ENCODE results near the gene ZMAT5.

The ZMAT5 gene

GRCh38 chr22:29751669-29752068 is 15.1 kb downstream of the ZMAT5 start:
- H3K4me3 ChIP-seq (ENCODE audit: low read length): no peak overlapping the region
- peaks cover 2% of the 10 kb centered on the region for H3K36me3 ChIP-seq (ENCODE audit: insufficient read depth, low read length)
- H3K4me1 ChIP-seq (ENCODE audit: control insufficient read depth, insufficient read depth, low read length): no peaks in the 10 kb centered on the region

GRCh38 chr22:29750559-29751538 is 16.0 kb downstream of the ZMAT5 start:
- Histone ChIP-seq H3K4me3 (ENCODE audit: low read length) (no peak overlapping the region), H3K27me3 (ENCODE audit: control insufficient read depth, insufficient read depth, low read length) (no peaks in the 10 kb centered on the region), H3K9me3 (replicated peaks; ENCODE audit: low read length) (no peaks in the 10 kb centered on the region), H3K4me2 (ENCODE audit: low read length) (no peak overlapping the region), H3K4me1 (ENCODE audit: control insufficient read depth, insufficient read depth, low read length) (no peaks in the 10 kb centered on the region), H3K9ac (ENCODE audit: low read depth, low read length) (no peak overlapping the region), H3K36me3 (ENCODE audit: insufficient read depth, low read length) (peaks cover 2% of the 10 kb centered on the region)

More at GRCh38 chr22:29751669-29752068, 15.1 kb downstream of the ZMAT5 start:
- H3K4me2 ChIP-seq (ENCODE audit: low read length): no peak overlapping the region
- no peak overlapping the region for H3K9ac ChIP-seq (ENCODE audit: low read depth, low read length)
- no peaks in the 10 kb centered on the region for H3K27me3 ChIP-seq (ENCODE audit: control insufficient read depth, insufficient read depth, low read length)
- no peaks in the 10 kb centered on the region for H3K9me3 ChIP-seq (replicated peaks; ENCODE audit: low read length)

GRCh38 chr22:29750029-29750428 is 16.8 kb downstream of the ZMAT5 start:
- Histone ChIP-seq H3K4me2 (ENCODE audit: low read length) (no peak overlapping the region), H3K27me3 (ENCODE audit: control insufficient read depth, insufficient read depth, low read length) (no peaks in the 10 kb centered on the region), H3K4me1 (ENCODE audit: control insufficient read depth, insufficient read depth, low read length) (peaks cover 6% of the 10 kb centered on the region), H3K9ac (ENCODE audit: low read depth, low read length) (no peak overlapping the region), H3K9me3 (replicated peaks; ENCODE audit: low read length) (no peaks in the 10 kb centered on the region), H3K36me3 (ENCODE audit: insufficient read depth, low read length) (peaks cover 2% of the 10 kb centered on the region), H3K4me3 (ENCODE audit: low read length) (no peak overlapping the region)

- no peaks in the 10 kb centered on the region for H3K9me3 ChIP-seq (replicated peaks; ENCODE audit: low read length)
- no peak overlapping the region for H3K9ac ChIP-seq (ENCODE audit: low read depth, low read length)
- H3K27me3 ChIP-seq (ENCODE audit: control insufficient read depth, insufficient read depth, low read length): no peaks in the 10 kb centered on the region
- no peak overlapping the region for H3K4me3 ChIP-seq (ENCODE audit: low read length)
- peaks cover 2% of the 10 kb centered on the region for H3K36me3 ChIP-seq (ENCODE audit: insufficient read depth, low read length)
- H3K4me1 ChIP-seq (ENCODE audit: control insufficient read depth, insufficient read depth, low read length): peaks cover 11% of the 10 kb centered on the region
- no peak overlapping the region for H3K4me2 ChIP-seq (ENCODE audit: low read length)
Measured at GRCh38 chr22:29748248-29748893, 18.4 kb downstream of the ZMAT5 start.

GRCh38 chr22:29747832-29748231 is 19.0 kb downstream of the ZMAT5 start:
- Histone ChIP-seq H3K4me1 (ENCODE audit: control insufficient read depth, insufficient read depth, low read length) (peaks cover 11% of the 10 kb centered on the region), H3K4me2 (ENCODE audit: low read length) (no peak overlapping the region), H3K9me3 (replicated peaks; ENCODE audit: low read length) (no peaks in the 10 kb centered on the region), H3K4me3 (ENCODE audit: low read length) (no peak overlapping the region), H3K27me3 (ENCODE audit: control insufficient read depth, insufficient read depth, low read length) (no peaks in the 10 kb centered on the region), H3K36me3 (ENCODE audit: insufficient read depth, low read length) (peaks cover 2% of the 10 kb centered on the region), H3K9ac (ENCODE audit: low read depth, low read length) (no peak overlapping the region)

GRCh38 chr22:29744902-29745301 is 21.9 kb downstream of the ZMAT5 start:
- Histone ChIP-seq H3K4me1 (ENCODE audit: control insufficient read depth, insufficient read depth, low read length) (peaks cover 11% of the 10 kb centered on the region), H3K27me3 (ENCODE audit: control insufficient read depth, insufficient read depth, low read length) (no peaks in the 10 kb centered on the region), H3K36me3 (ENCODE audit: insufficient read depth, low read length) (peaks cover 12% of the 10 kb centered on the region), H3K9me3 (replicated peaks; ENCODE audit: low read length) (no peaks in the 10 kb centered on the region), H3K9ac (ENCODE audit: low read depth, low read length) (no peak overlapping the region), H3K4me2 (ENCODE audit: low read length) (no peak overlapping the region), H3K4me3 (ENCODE audit: low read length) (no peak overlapping the region)

GRCh38 chr22:29742326-29742725 is 24.5 kb downstream of the ZMAT5 start:
- Histone ChIP-seq H3K9me3 (replicated peaks; ENCODE audit: low read length) (no peaks in the 10 kb centered on the region), H3K4me2 (ENCODE audit: low read length) (no peak overlapping the region), H3K4me1 (ENCODE audit: control insufficient read depth, insufficient read depth, low read length) (peaks cover 11% of the 10 kb centered on the region), H3K27me3 (ENCODE audit: control insufficient read depth, insufficient read depth, low read length) (no peaks in the 10 kb centered on the region), H3K36me3 (ENCODE audit: insufficient read depth, low read length) (peaks cover 12% of the 10 kb centered on the region), H3K9ac (ENCODE audit: low read depth, low read length) (no peak overlapping the region), H3K4me3 (ENCODE audit: low read length) (no peak overlapping the region)

- Histone ChIP-seq H3K4me1 (ENCODE audit: control insufficient read depth, insufficient read depth, low read length) (peaks cover 11% of the 10 kb centered on the region), H3K9ac (ENCODE audit: low read depth, low read length) (no peak overlapping the region), H3K27me3 (ENCODE audit: control insufficient read depth, insufficient read depth, low read length) (no peaks in the 10 kb centered on the region), H3K9me3 (replicated peaks; ENCODE audit: low read length) (no peaks in the 10 kb centered on the region), H3K4me2 (ENCODE audit: low read length) (no peak overlapping the region), H3K36me3 (ENCODE audit: insufficient read depth, low read length) (peaks cover 12% of the 10 kb centered on the region), H3K4me3 (ENCODE audit: low read length) (no peak overlapping the region)
Measured at GRCh38 chr22:29741926-29742325, 24.9 kb downstream of the ZMAT5 start.

- peaks cover 18% of the 10 kb centered on the region for H3K36me3 ChIP-seq (ENCODE audit: insufficient read depth, low read length)
- no peaks in the 10 kb centered on the region for H3K9me3 ChIP-seq (replicated peaks; ENCODE audit: low read length)
- peaks cover 7% of the 10 kb centered on the region for H3K4me1 ChIP-seq (ENCODE audit: control insufficient read depth, insufficient read depth, low read length)
- H3K27me3 ChIP-seq (ENCODE audit: control insufficient read depth, insufficient read depth, low read length): no peaks in the 10 kb centered on the region
- H3K4me3 ChIP-seq (ENCODE audit: low read length): no peak overlapping the region
- H3K4me2 ChIP-seq (ENCODE audit: low read length): no peak overlapping the region
- no peak overlapping the region for H3K9ac ChIP-seq (ENCODE audit: low read depth, low read length)
Measured at GRCh38 chr22:29740216-29740615, 26.6 kb downstream of the ZMAT5 start.

- Histone ChIP-seq H3K9ac (ENCODE audit: low read depth, low read length) (no peak overlapping the region), H3K27me3 (ENCODE audit: control insufficient read depth, insufficient read depth, low read length) (no peaks in the 10 kb centered on the region), H3K36me3 (ENCODE audit: insufficient read depth, low read length) (peaks cover 18% of the 10 kb centered on the region), H3K4me3 (ENCODE audit: low read length) (no peak overlapping the region), H3K4me1 (ENCODE audit: control insufficient read depth, insufficient read depth, low read length) (peaks cover under 1% of the 10 kb centered on the region), H3K4me2 (ENCODE audit: low read length) (no peak overlapping the region), H3K9me3 (replicated peaks; ENCODE audit: low read length) (no peaks in the 10 kb centered on the region)
Measured at GRCh38 chr22:29739346-29739875, 27.4 kb downstream of the ZMAT5 start.

- no peak overlapping the region for H3K4me2 ChIP-seq (ENCODE audit: low read length)
- no peaks in the 10 kb centered on the region for H3K9me3 ChIP-seq (replicated peaks; ENCODE audit: low read length)
- peaks cover 18% of the 10 kb centered on the region for H3K36me3 ChIP-seq (ENCODE audit: insufficient read depth, low read length)
- H3K4me3 ChIP-seq (ENCODE audit: low read length): no peak overlapping the region
- H3K9ac ChIP-seq (ENCODE audit: low read depth, low read length): no peak overlapping the region
- no peaks in the 10 kb centered on the region for H3K27me3 ChIP-seq (ENCODE audit: control insufficient read depth, insufficient read depth, low read length)
- no peaks in the 10 kb centered on the region for H3K4me1 ChIP-seq (ENCODE audit: control insufficient read depth, insufficient read depth, low read length)
Measured at GRCh38 chr22:29738118-29738815, 28.5 kb downstream of the ZMAT5 start.
